Astrocyte of the cerebellum (primary cell): ENCODE measurements around the gene SLC12A7.

ENCODE experiments used
- DNase-seq: peaks from one replicate; pipeline ENCODE4 v3.0.0-alpha.2; 2011; ENCODE audit warnings: low read depth
- H3K4me3 ChIP-seq: 2 replicates; pipeline ENCODE4 v1.5.1; 2011; ENCODE audit warnings: mild to moderate bottlenecking, low read depth, low read length, moderate library complexity
- CTCF ChIP-seq: IDR thresholded peaks from 2 replicates; pipeline ENCODE4 v1.5.1; 2012; ENCODE audit warnings: low read length, low read depth, moderate library complexity, mild to moderate bottlenecking; ENCODE audit errors: missing control alignments
- in situ Hi-C: cut with HindIII; loops from 2 replicates; pipeline ENCODE4 v1.10.0; 2017; ENCODE audit warnings: low sequenced_read_pairs

The SLC12A7 gene

GRCh38 chr5:1156754-1157460, 45.0 kb upstream of the SLC12A7 start:
- TF ChIP-seq CTCF: no peak
- H3K4me3 ChIP-seq: no peak overlapping the region
- in situ Hi-C loops: loop anchor here (25.0 kb wide), 1 partner anchor 220 kb away; no protein-coding TSS in a partner anchor
- DNase-seq: no peak

DNA sequence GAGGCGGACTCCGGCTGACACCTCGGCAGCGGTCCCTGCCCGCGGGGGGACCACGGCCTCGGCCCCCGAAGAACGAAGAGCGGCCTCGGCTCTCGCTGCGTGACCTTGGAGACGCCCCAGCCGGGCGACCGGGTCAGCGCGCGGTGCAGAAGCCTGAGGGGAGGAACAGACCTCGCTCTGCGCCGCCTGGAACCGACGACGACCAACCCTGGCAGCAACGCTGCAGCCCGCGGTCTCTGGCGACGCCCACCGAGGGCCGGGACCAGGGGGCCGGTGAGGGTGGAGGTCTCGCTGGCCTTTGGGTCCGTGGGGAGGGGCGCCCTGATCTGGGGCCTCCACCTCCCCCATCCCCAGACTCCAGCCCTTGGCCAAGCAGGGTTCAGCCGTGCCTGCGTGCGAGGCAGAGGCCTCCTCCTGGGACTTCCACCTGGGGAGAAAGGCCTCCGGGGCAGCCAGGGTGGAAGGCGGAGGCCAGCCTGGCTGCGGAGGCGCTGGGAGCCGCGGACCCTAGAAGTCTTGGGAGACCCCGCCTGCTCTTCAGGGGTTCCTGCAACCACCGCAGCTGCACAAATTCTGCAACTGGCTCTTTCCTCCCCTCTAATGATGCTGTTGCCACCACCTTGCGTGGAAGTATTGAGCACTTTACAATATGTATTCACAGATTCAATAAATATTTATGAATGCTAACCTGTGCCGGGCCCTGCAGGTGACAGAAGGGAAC, 44.3 kb upstream of the SLC12A7 start:
- no peak overlapping the region for H3K4me3 ChIP-seq
- no peak for TF ChIP-seq CTCF
- no peak for DNase-seq
- in situ Hi-C loops: loop anchor here (25.0 kb wide), 1 partner anchor 219 kb away; no protein-coding TSS in a partner anchor

DNA sequence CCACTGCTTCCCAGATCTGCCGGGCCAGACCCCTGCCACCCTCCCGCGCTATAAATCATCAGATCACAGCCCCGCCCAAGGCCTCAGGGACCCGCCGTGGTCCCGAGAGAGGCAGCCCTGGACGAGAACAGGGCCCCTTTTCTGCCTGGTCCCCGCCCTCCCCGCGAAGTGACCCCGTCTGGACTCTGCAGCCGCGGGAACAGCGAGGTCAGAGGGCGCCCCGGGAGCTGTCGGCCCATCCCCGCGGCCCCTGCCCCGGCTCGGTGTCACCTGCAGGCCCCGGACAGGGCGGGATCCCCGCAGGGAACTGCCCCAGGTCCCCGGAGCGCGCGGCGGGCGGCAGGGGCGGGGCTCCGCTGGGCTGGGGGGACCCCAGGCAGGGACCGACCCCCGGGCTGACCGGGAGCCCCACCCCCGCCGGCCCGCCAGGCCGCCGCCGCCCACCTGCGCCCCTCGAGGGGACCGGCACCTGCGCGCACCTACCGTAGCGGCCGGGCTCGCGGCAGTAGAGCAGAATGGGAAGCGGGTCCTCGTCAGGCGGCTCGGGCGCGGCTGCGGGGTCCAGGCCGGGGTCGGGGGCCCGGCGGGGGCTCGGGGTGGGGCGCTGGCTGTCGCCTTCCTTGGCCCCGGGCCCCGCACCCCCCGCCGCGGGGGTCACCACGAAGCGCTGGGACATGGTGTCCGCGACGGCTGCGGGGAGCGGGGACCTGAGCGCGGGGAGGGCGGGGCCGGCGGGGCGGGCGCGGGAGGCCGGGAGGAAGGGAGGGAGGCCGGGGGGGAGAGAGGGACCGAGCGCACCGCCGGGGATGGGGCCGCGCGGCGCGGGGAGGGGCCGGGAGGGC, 43.5 kb upstream of the SLC12A7 start:
- H3K4me3 ChIP-seq: no peak overlapping the region
- no peak for DNase-seq
- TF ChIP-seq CTCF: no peak
- in situ Hi-C loops: loop anchor here (25.0 kb wide), 1 partner anchor 218 kb away; no protein-coding TSS in a partner anchor

DNA sequence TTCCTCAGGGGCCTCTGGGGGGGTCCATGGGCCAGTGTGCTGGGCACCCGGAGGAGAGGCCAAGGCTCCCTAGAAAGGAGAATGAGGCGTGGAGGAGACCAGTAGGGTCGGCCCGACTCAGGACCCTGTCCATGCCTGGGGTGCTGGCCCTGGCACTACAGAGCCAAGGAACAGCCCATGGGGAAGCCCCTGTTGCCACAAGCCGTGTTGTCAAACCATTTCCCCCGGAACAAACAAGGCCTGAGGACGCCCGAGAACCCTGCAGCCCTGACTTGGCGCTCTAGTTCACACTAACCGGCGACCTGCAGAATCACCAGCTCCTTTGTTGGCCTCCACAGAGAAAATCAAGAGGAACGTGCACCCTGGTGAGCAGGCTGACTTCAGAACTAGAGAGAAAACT, 41.6 kb upstream of the SLC12A7 start:
- H3K4me3 ChIP-seq: no peak overlapping the region
- TF ChIP-seq CTCF: no peak
- DNase-seq: no peak
- in situ Hi-C loops: loop anchor here (25.0 kb wide), 1 partner anchor 216 kb away; no protein-coding TSS in a partner anchor

GRCh38 chr5:1152771-1153282, 41.0 kb upstream of the SLC12A7 start:
- H3K4me3 ChIP-seq: no peak overlapping the region
- no peak for DNase-seq
- no peak for TF ChIP-seq CTCF
- in situ Hi-C loops: loop anchor here (25.0 kb wide), 1 partner anchor 216 kb away; no protein-coding TSS in a partner anchor

DNA sequence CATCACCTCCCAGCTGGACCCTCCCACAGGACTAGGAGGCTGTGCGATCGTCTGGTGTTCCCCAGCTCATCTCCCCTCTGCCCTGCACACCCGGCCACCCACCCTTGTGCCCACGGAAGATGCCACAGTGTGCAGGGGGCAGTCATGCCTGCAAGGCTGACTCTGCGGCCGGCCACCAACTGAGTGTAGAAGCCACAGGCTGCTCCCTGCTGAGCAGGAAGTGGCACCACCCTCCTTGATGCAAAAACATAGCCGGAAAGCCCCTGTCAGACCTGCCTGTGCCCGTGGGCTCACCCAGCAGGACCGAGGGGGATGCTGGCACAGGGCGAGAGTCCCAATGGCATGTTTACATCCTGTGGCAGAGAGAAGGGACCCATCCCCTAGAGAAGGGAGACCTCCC, 40.3 kb upstream of the SLC12A7 start:
- H3K4me3 ChIP-seq: no peak overlapping the region
- in situ Hi-C loops: loop anchor here (25.0 kb wide), 1 partner anchor 215 kb away; no protein-coding TSS in a partner anchor
- no peak for TF ChIP-seq CTCF
- DNase-seq: no peak
